ENCODE data around the gene TTC3. TPM values are rescaled to one million over a fixed set of nuclear protein-coding genes. Genes with fewer than 3 reads are reported as not detected.

Gene TTC3
- total and polyA plus RNA-seq, 9 of the 15 experiments (the other 6 are each of a cell fraction or from before 2014, with no cell fraction given): 17.5 to 92.0 (median 59.5) TPM

DNA sequence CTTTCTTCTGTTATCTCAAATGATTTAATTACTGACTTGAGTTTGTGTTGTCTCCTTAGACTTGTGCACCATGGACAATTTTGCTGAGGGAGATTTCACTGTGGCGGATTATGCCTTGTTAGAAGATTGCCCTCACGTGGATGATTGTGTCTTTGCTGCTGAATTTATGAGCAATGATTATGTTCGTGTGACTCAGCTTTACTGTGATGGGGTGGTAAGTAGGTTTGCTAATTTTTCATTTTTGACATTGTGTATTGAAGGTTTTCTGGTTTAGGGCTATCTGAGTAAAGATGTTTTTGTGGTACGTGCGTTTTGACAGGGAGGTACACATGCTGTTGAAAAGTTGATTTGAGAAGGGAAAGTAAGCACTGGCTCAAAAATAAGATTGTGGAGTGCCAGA, 14.1 kb downstream of the TTC3 start (continued):
- TF ChIP-seq ZNF766 (CRISPR knock-in tag; conservative IDR thresholded peaks at IDR 0.05) (no peak), EWSR1 (IDR thresholded peaks at IDR 0.05; ENCODE audit: borderline replicate concordance, low read depth, partially characterized antibody) (no peak), ZNF561 (CRISPR knock-in tag; conservative IDR thresholded peaks at IDR 0.05) (no peak), ZNF232 (CRISPR knock-in tag; IDR thresholded peaks at IDR 0.05) (no peak), ZNF212 (CRISPR knock-in tag; IDR thresholded peaks at IDR 0.05) (no peak), HMG20B (CRISPR knock-in tag; IDR thresholded peaks at IDR 0.05) (no peak), DPF2 (IDR thresholded peaks at IDR 0.05) (peak; percentile 78), HDAC1 (IDR thresholded peaks at IDR 0.05) (peak in 1 of 2 experiments; percentile 65; a peak in 2 of 4 replicates), HDGF (IDR thresholded peaks at IDR 0.05) (0 out of 2 replicates have a peak, but pooled peaks have one; percentile 58), MYBL2 (IDR thresholded peaks at IDR 0.05; ENCODE audit: low read depth) (no peak), MYBL2 (CRISPR knock-in tag; IDR thresholded peaks at IDR 0.05; ENCODE audit: borderline replicate concordance) (no peak)
- TF ChIP-seq, protein P1, sequence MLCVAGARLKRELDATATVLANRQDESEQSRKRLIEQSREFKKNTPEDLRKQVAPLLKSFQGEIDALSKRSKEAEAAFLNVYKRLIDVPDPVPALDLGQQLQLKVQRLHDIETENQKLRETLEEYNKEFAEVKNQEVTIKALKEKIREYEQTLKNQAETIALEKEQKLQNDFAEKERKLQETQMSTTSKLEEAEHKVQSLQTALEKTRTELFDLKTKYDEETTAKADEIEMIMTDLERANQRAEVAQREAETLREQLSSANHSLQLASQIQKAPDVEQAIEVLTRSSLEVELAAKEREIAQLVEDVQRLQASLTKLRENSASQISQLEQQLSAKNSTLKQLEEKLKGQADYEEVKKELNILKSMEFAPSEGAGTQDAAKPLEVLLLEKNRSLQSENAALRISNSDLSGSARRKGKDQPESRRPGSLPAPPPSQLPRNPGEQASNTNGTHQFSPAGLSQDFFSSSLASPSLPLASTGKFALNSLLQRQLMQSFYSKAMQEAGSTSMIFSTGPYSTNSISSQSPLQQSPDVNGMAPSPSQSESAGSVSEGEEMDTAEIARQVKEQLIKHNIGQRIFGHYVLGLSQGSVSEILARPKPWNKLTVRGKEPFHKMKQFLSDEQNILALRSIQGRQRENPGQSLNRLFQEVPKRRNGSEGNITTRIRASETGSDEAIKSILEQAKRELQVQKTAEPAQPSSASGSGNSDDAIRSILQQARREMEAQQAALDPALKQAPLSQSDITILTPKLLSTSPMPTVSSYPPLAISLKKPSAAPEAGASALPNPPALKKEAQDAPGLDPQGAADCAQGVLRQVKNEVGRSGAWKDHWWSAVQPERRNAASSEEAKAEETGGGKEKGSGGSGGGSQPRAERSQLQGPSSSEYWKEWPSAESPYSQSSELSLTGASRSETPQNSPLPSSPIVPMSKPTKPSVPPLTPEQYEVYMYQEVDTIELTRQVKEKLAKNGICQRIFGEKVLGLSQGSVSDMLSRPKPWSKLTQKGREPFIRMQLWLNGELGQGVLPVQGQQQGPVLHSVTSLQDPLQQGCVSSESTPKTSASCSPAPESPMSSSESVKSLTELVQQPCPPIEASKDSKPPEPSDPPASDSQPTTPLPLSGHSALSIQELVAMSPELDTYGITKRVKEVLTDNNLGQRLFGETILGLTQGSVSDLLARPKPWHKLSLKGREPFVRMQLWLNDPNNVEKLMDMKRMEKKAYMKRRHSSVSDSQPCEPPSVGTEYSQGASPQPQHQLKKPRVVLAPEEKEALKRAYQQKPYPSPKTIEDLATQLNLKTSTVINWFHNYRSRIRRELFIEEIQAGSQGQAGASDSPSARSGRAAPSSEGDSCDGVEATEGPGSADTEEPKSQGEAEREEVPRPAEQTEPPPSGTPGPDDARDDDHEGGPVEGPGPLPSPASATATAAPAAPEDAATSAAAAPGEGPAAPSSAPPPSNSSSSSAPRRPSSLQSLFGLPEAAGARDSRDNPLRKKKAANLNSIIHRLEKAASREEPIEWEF (CRISPR knock-in tag; IDR thresholded peaks at IDR 0.05): no peak
- TF ChIP-seq, protein P2, sequence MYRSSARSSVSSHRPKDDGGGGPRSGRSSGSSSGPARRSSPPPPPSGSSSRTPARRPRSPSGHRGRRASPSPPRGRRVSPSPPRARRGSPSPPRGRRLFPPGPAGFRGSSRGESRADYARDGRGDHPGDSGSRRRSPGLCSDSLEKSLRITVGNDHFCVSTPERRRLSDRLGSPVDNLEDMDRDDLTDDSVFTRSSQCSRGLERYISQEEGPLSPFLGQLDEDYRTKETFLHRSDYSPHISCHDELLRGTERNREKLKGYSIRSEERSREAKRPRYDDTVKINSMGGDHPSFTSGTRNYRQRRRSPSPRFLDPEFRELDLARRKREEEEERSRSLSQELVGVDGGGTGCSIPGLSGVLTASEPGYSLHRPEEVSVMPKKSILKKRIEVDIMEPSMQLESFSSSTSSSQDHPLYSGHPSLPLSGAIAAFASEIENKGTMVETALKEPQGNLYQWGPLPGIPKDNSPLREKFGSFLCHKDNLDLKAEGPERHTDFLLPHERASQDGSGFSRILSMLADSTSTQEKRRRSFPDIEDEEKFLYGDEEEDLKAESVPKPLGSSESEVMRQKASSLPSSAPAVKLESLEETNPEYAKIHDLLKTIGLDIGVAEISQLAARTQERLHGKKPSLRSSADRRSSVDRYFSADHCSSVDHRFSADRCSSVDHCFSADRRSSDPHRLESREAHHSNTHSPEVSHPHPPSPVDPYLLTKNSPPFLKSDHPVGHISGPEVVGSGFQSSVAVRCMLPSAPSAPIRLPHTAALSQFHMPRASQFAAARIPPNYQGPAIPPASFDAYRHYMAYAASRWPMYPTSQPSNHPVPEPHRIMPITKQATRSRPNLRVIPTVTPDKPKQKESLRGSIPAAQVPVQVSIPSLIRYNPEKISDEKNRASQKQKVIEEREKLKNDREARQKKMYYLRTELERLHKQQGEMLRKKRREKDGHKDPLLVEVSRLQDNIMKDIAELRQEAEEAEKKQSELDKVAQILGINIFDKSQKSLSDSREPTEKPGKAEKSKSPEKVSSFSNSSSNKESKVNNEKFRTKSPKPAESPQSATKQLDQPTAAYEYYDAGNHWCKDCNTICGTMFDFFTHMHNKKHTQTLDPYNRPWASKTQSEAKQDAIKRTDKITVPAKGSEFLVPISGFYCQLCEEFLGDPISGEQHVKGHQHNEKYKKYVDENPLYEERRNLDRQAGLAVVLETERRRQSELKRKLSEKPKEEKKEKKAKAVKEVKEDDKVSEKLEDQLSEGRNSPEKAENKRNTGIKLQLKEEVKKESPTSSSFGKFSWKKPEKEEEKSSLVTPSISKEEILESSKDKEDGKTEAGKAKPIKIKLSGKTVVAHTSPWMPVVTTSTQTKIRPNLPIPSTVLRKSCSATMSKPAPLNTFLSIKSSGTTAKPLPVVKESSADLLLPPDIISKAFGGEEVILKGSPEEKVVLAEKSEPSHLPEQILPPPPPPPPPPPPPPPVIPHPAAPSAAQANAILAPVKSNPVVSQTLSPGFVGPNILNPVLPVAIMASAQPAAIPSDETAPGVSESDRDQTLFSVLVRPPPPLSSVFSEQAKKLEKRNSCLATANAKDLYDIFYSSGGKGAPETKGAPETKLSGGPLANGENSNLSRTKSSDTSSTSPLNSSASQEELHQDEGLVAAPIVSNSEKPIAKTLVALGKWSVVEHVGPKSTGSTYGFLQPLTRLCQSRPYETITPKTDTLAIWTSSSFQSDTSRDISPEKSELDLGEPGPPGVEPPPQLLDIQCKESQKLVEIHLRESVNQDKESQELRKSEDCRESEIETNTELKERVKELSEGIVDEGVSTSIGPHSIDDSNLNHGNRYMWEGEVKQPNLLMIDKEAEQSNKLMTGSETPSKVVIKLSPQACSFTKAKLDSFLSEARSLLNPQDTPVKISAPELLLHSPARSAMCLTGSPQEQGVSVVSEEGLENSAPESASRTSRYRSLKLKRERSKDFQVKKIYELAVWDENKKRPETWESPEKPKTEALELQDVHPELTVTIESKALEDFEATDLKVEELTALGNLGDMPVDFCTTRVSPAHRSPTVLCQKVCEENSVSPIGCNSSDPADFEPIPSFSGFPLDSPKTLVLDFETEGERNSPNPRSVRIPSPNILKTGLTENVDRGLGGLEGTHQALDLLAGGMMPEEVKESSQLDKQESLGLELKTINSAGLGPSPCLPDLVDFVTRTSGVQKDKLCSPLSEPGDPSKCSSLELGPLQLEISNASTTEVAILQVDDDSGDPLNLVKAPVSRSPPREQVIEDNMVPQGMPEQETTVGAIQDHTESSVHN (IDR thresholded peaks at IDR 0.05; ENCODE audit: borderline replicate concordance in 1 of 2, low read depth in 1 of 2): no peak
